Body of pancreas (tissue), 4 donors: ENCODE data around the gene GRXCR1. TPM values are rescaled to one million over a fixed set of nuclear protein-coding genes. Genes with fewer than 3 reads are reported as not detected.

Source experiments
- ATAC-seq: fragments of 150-250 bp; one replicate; pipeline ENCODE4 v1.9.1; 2016
- DNase-seq, 4 donors: peaks; one replicate each; pipeline ENCODE4 v3.0.0-alpha.2; 2019
- H3K27ac ChIP-seq, 4 donors: fragments of 200-600 bp; sonication (generic); 1 replicate in 3 of 4; 2 replicates in 1 of 4; pipeline versions ENCODE4 v1.5.1 to v1.6.1; 2016 to 2019; ENCODE audit warnings: mild to moderate bottlenecking in 1 of 4, mixed read lengths in 1 of 4, moderate library complexity in 1 of 4
- H3K27me3 ChIP-seq, 2 donors: fragments of 200-600 bp; sonication (generic); one replicate each; pipeline ENCODE4 v1.6.0; 2016; ENCODE audit warnings: mild to moderate bottlenecking in 1 of 2
- H3K36me3 ChIP-seq, 2 donors: fragments of 200-600 bp; sonication (generic); replicated peaks in 1 of 2; 2 replicates each; pipeline ENCODE4 v1.5.1; 2016; ENCODE audit warnings: low read depth in 2 of 2; ENCODE audit not compliant: insufficient read depth in 1 of 2
- H3K4me1 ChIP-seq: fragments of 200-600 bp; sonication (generic); one replicate; pipeline ENCODE4 v1.6.0; 2016
- H3K4me3 ChIP-seq, 2 donors: fragments of 200-600 bp; sonication (generic); 1 replicate in 1 of 2; 2 replicates in 1 of 2; pipeline ENCODE4 v1.5.1; 2016 to 2019
- H3K9me3 ChIP-seq, 3 donors: fragments of 200-600 bp; sonication (generic); 1 replicate in 2 of 3; 2 replicates in 1 of 3; pipeline ENCODE4 v1.5.1; 2016
- POLR2A ChIP-seq, 3 donors: fragments of 450-650 bp; IDR thresholded peaks; one replicate each; pipeline ENCODE4 v1.6.1; 2016; ENCODE audit warnings: antibody characterized with exemption in 3 of 3, mild to moderate bottlenecking in 2 of 3
- WGBS, 2 donors: methylation state at CpG; one replicate each; pipeline ENCODE4 v1.1.5; 2017; 5-methylcytosine and 5-hydroxymethylcytosine counted together
- intact Hi-C: fragments of 100-400 bp; cut with DNase I; formaldehyde crosslinking; loops from one replicate; pipeline ENCODE4 v1.15.1; 2023
- total RNA-seq, 2 donors: library from RNA; depleted of rRNA; stranded (reverse); fragments of >200 nt; gene quantifications; one replicate each; pipeline ENCODE4 v1.1.0, GENCODE V29; 2016
- TF ChIP-seq, protein P1 (sequence below), 7 experiments: fragments of 450-650 bp in 4 of 7; fragments of 200-600 bp in 3 of 7; sonication (generic) in 3 of 7; IDR thresholded peaks; one replicate each; pipeline ENCODE4 v1.5.1; 2016 to 2019; ENCODE audit warnings: antibody characterized with exemption in 7 of 7

The GRXCR1 gene
- total RNA-seq, 2 donors from 2014 or later, result not detected

DNA sequence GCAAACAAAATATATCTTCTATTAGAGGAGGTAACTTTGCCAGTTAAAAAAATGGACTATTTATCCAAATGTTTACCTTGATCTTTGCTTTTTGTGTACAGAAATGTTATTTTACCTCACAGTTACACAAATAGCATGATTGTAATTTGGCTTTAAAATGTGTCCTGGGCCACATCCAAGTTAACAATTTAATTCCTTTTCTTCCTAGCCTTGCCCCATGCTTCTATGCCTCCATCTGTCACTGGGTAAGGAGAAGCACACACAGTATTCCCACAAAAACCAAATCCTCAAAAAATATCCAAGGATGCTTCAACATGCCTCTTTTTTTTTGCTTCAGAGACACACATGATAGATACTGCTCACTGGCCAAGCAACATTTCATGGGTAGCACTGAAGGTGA, 30.9 kb downstream of the GRXCR1 start:
- intact Hi-C loops, result no loop called here

DNA sequence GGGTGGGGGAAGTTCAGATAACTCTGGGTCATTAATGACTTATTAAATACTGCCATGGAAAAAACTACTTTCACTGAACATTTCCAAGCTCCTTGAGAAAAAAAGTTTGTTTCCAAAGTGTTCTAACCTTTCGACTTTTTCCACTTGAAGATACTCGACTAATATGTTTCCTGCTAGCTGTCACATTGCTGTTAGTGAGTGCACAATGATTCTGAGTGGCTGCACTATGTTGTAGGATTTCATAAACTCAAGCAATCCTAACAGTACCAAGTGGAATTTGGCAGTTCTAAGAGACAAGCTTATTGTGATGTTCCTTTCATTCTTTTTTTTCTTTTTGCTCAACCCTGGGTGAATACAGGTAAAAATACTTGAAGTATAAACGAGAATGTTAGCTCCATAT, 33.4 kb downstream of the GRXCR1 start:
- no peak for DNase-seq
- H3K36me3 ChIP-seq, result no peaks in the 10 kb centered on the region
- 33 to 35% methylated on average over 3 of the region's 3 CpGs for WGBS, 2 donors

More for the DNA sequence above, 30.9 kb downstream of the GRXCR1 start:
- TF ChIP-seq, protein P1, sequence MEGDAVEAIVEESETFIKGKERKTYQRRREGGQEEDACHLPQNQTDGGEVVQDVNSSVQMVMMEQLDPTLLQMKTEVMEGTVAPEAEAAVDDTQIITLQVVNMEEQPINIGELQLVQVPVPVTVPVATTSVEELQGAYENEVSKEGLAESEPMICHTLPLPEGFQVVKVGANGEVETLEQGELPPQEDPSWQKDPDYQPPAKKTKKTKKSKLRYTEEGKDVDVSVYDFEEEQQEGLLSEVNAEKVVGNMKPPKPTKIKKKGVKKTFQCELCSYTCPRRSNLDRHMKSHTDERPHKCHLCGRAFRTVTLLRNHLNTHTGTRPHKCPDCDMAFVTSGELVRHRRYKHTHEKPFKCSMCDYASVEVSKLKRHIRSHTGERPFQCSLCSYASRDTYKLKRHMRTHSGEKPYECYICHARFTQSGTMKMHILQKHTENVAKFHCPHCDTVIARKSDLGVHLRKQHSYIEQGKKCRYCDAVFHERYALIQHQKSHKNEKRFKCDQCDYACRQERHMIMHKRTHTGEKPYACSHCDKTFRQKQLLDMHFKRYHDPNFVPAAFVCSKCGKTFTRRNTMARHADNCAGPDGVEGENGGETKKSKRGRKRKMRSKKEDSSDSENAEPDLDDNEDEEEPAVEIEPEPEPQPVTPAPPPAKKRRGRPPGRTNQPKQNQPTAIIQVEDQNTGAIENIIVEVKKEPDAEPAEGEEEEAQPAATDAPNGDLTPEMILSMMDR (IDR thresholded peaks at IDR 0.05), result no peak
- no peak for TF ChIP-seq POLR2A (IDR thresholded peaks at IDR 0.05)
- DNase-seq (no peak), ATAC-seq (no peak)
- Histone ChIP-seq H3K4me3 (no peak overlapping the region), H3K27ac (no peak overlapping the region), H3K9me3 (no peaks in the 10 kb centered on the region), H3K4me1 (no peaks in the 10 kb centered on the region), H3K27me3 (no peaks in the 10 kb centered on the region), H3K36me3 (no peaks in the 10 kb centered on the region)

DNA sequence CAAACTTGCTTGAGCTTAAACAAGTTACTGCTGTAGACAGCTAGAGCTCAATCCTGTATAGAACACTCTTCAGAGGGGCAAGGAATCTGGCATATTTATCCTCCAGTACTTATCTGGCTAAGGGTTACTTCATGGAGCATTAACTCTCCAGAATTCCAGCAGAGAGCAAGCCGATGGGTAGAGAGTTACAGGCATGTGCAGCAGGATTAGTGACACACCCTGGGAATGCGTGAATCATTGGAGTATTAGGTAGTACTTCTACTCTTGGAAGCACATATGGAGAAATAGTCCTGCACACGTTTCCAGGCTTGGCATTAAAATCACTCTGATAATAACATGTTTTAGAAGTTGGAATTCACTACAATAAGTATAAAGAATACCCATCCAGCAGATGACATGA, 35.4 kb downstream of the GRXCR1 start:
- 47 to 61% methylated on average over 3 of the region's 3 CpGs for WGBS, 2 donors
- TF ChIP-seq POLR2A (IDR thresholded peaks at IDR 0.05), result no peak
- TF ChIP-seq, protein P1 (IDR thresholded peaks at IDR 0.05), result no peak
- no peak for ATAC-seq
- intact Hi-C loops, result no loop called here
- Histone ChIP-seq H3K36me3 (no peaks in the 10 kb centered on the region), H3K27me3 (no peaks in the 10 kb centered on the region), H3K27ac (no peak overlapping the region), H3K4me3 (no peak overlapping the region), H3K4me1 (no peaks in the 10 kb centered on the region), H3K9me3 (no peaks in the 10 kb centered on the region)
- no peak for DNase-seq

More for the DNA sequence above, 33.4 kb downstream of the GRXCR1 start:
- intact Hi-C loops, result no loop called here
- Histone ChIP-seq H3K4me1 (no peaks in the 10 kb centered on the region), H3K27ac (no peak overlapping the region), H3K27me3 (no peaks in the 10 kb centered on the region), H3K9me3 (no peaks in the 10 kb centered on the region), H3K4me3 (no peak overlapping the region)
- no peak for TF ChIP-seq POLR2A (IDR thresholded peaks at IDR 0.05)
- ATAC-seq, result no peak

DNA sequence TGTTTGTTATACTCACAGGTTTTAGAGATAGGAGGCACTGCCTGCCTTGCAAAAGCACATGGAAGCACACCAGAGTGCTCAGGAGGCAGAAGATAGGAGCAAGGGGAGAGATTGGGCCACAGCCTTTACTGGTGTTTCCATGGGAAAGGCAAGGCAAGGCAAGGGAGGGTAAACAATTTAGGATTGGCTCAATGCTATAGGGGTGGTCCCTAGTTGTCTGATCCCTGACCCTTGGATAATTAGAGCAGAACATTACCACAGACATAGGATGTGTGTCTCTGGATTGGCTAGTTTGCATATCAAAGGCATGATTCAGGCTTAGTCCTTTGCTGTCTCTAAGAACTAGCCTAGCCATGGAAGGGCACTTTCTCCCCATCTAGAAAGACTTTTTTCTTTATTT, 36.1 kb downstream of the GRXCR1 start:
- Histone ChIP-seq H3K4me1 (no peaks in the 10 kb centered on the region), H3K9me3 (no peaks in the 10 kb centered on the region), H3K36me3 (no peaks in the 10 kb centered on the region), H3K4me3 (no peak overlapping the region), H3K27me3 (no peaks in the 10 kb centered on the region), H3K27ac (no peak overlapping the region)
- ATAC-seq (no peak), DNase-seq (no peak)
- intact Hi-C loops, result no loop called here
- TF ChIP-seq, protein P1 (IDR thresholded peaks at IDR 0.05), result no peak
- no peak for TF ChIP-seq POLR2A (IDR thresholded peaks at IDR 0.05)

DNA sequence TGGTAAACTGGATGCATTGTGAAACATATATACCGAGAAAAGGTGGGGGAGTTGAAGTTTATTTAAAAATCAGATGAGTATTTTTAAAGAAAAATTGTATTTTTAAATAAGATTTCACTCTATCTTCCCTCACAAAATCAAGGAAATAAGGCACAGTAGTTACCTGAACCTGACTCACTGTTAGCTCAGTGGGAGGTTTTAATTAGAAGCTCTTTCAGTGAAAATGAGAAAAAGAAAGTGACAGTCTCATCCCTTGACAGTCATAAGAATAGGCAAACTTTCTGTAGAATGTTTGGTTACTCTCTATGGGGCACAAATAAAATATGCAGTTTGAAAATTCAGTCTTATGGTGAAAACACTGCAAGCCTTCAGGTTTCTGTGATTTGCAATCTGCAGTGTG, 49.7 kb downstream of the GRXCR1 start:
- H3K4me1 ChIP-seq, result no peaks in the 10 kb centered on the region
- TF ChIP-seq, protein P1 (IDR thresholded peaks at IDR 0.05), result no peak
- no peak for TF ChIP-seq POLR2A (IDR thresholded peaks at IDR 0.05)
- no peak for ATAC-seq
- H3K36me3 ChIP-seq, result no peaks in the 10 kb centered on the region
- WGBS, 2 donors, result 52 to 65% methylated on average over 1 of the region's 1 CpG
- H3K27ac ChIP-seq, result no peak overlapping the region
- H3K4me3 ChIP-seq, result no peak overlapping the region
- H3K27me3 ChIP-seq, result no peaks in the 10 kb centered on the region
- intact Hi-C loops, result no loop called here
- no peak for DNase-seq
- no peaks in the 10 kb centered on the region for H3K9me3 ChIP-seq
